Stimulated activated CD4-positive, alpha-beta T cell treated with anti-CD3 and anti-CD28 coated beads, Interleukin-1b, Interleukin-23, amount 100 ng/mL, for 1 hour (primary cell): Measurements from ENCODE around the gene NUP42.

Experiments
- DNase-seq, 2 donors: peaks; one replicate each; pipeline ENCODE4 v3.0.0-alpha.2; 2020; ENCODE audit warnings: low read depth in 2 of 2

The NUP42 gene

DNA sequence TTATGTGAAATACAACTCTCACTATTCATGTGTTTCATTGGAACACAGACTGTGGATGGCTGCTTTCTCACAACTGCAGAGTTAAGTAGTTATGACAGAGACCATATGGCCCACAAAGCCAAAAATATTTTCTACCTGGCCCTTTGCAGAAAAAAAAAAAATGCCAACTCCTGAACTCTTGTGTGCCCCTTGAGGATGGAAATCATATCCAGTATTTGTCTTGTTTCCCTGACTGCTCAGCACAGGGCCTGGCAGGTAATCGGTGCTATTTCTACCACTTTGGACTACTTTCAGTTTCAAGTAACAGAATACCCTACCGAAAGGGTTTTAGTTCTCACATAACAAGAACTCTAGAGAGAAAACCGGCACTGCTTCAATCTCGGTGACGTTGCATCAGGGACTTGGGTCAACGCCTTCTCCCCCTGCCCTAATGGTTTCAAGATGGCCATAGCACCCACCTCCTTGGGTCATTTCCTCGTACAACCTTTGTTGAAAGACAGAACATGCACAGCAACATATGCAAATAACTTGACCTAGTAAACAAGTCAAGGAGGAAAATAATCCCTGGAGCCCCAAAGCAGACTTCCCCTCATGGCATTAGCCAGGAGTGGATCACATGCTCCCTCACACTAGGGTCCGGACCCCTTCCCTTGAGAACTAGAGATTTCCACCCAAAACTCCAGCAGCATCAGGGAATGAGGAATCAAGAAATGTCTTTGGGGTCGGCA lies 52.9 kb downstream of the NUP42 start:
- no peak for DNase-seq

DNA sequence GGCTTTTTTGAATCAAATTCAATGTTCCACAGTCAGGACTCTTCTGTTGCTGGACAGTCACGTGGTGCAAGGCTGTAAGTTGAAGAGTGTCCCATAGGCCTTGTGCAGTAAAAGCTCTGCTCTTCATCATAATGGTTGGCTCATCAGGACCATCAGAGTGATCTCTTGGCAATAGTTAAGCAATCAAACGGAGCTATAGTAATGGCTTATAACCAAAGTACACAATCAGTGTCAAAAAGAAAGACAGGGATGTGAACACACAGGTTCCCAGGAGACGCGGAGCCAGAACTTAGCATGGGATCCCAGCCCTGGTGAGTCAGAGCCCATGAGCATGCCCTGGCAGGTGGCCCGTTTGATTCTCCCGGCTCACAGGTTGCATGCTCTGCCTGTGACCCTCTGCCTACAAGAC lies 54.0 kb downstream of the NUP42 start:
- DNase-seq: no peak

- no peak for DNase-seq
Observed at GRCh38 chr7:23237000-23237399, 55.2 kb downstream of the NUP42 start.

DNA sequence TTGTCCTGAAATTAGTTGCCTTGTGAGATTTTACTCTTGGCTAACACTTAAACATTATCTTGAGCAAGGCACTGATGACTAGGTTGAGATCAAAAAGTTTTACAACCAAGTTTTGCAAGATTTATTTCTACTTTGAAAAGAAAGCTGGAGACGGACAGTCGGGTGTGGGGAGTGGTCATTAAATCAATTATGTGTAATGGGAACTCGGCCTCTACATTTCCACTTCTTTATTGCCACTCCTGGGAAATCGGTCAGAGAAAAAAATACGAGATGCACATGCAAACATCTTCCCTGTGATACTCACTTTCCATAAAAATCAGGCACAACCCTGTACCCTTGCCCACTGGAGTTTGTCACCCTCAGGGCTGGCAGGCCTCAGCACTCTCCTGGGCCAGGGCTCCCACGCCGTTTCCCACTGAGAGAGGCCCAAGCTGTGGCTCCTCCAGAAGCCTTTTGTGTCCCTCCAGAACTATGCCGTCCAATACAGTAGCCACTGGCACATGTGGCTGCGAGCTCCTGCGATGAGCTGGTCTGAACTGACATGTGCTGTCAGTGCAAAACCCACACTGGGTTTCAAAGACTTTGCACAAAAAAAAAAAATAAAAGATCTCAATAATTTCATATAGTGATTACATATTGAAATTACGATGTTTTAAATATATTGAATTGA lies 57.3 kb downstream of the NUP42 start:
- DNase-seq: no peak

- DNase-seq: no peak
Observed at GRCh38 chr7:23239698-23240097, 57.9 kb downstream of the NUP42 start.

DNA sequence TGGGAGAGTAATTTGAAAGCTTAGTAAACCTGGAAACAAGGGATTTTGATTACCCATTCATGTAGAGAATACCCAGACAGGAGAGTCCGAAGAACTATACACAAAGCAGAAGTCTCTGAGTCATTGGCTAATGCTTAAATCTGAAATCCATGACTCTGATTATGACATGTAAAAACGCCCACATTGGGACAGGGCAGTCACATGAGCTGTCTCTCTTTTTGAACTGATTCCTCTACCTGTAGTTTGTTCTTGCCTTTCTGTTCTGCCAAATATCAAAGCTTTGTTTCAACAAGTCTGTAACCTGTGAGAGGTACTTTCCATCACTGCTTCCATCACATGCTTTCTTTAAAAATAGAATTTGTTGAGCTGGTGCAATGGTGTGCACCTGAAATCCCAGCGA lies 60.5 kb downstream of the NUP42 start:
- no peak for DNase-seq

DNA sequence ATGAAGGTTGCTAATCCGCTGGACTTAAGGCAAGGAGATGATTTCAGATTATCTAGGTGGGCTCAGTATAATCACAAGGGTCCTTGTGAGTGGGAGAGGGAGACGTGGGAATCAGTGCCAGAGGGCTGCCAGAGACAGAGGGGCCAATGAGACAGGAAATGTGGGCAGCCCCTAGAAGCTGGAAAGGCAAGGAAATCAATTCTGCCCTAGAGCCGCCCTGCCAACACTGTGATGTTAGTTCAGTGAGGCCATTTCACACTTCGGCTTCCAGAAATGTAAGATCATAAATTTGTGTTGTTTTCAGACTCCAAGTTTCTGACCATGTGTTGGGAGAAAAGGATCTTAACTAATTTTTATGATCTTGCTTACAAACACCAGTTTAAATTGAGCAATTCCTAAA lies 61.1 kb downstream of the NUP42 start:
- DNase-seq: no peak

GRCh38 chr7:23246555-23246954 lies 64.7 kb downstream of the NUP42 start, which contains the start of gene GPNMB:
Gene GPNMB, plus strand, starts transcription at chr7:23246775. Its CDS starts 83 bp downstream, at chr7:23246858.
- no peak for DNase-seq

DNA sequence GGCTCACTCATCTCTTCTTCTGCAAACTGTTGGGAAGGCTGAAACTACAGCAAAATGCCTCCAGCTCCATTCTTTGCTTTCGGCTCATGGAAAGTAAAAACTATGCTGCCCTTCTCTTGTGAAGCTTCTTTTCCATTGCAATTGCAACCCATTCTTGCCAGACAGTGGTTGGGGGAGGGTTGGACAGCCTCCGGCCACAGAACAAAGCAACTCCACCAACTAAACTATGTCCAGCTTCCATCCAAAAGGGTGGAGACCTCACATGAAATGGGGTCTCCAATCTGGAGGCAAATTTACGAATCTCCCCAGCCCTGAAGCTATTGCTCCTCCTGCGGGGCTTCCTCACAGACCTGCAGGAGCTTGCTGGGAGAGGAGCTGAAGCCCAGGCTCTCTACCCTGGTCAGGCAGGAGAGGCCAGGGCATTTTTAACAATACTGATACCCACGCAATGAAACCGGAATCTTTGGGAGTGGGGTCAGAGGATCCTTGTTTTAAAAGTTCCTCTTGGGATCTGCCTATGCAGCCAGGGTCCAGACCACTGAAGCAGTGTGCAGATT lies 65.3 kb downstream of the NUP42 start:
- DNase-seq: no peak

DNA sequence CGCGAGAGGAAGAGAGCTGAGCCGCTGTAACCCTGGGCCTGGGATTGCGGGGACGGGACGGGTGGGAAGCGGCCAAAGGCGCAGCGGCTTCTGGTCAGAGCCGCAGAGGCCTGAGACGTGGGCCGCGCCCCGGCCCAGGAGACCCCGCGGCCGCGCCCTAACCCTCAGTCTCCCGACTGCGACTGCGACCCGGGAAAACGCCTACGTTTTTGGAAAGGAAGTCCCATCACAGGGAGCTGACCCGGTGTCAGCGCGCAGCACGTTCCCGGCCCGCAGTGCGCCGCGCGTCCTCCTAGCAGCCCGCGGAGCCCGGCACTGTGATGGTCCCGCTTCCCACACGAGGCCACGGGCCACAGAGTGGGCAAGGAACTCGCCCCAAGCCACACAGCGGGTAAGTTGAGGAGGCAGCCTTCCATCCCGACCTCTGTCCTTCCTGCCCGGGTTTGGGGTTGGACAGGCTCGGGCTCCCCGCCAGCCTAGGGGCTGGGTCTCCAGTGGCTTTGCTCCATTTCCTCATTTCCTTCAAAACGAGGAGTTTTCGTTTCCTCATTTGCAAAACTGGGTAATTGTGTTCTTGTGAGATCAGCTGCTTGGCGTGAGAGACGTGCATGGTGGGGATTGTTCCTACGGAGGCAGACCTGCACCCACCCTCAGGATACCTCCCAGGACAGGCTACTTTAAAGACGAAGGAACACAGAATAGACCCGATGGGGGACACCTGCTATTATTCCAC lies 65.9 kb downstream of the NUP42 start:
- no peak for DNase-seq

DNA sequence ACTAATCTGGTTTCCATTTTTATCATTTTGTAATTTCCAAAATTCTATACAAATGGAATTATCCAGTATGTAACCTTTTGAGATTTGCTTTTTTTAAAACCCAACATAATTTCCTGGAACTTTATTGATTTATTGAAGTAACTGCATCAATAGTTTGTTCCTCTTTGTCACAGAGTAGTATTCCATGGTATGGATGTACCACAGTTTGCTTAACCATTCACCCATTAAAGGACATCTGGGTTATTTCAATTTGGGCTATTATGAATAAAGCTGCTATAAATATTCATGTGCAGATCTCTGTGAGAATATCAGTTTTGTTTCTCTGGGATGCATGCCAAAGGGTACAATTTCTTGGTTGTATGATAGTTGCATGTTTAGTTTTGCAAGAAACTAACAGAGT lies 67.6 kb downstream of the NUP42 start:
- no peak for DNase-seq
